Lung (tissue), 12 donors: Measurements from ENCODE around the gene RGS12. TPM values are rescaled to one million over a fixed set of nuclear protein-coding genes. Genes with fewer than 3 reads are reported as not detected.

ENCODE experiments used
- ATAC-seq: fragments of 200-7000 bp; cut with Tn5 transposase; one replicate; pipeline ENCODE4 v1.9.1; 2020; ENCODE audit warnings: moderate number of reproducible peaks; ENCODE audit not compliant: insufficient read depth, low FRiP score
- DNase-seq, 3 donors: peaks; one replicate each; pipeline ENCODE4 v3.0.0-alpha.2; 2013 to 2017
- H3K27ac ChIP-seq, 2 donors: one replicate each; pipeline ENCODE4 v1.5.1; 2013; ENCODE audit warnings: mild to moderate bottlenecking in 2 of 2, moderate library complexity in 2 of 2, control low read depth in 1 of 2, inconsistent platforms in 1 of 2, low read depth in 1 of 2, low read length in 1 of 2
- H3K27me3 ChIP-seq, 3 donors: one replicate each; pipeline ENCODE4 v1.5.1; 2013; ENCODE audit warnings: low read length in 2 of 3; ENCODE audit not compliant: control insufficient read depth in 3 of 3, insufficient read depth in 3 of 3
- H3K36me3 ChIP-seq, 4 donors: one replicate each; pipeline ENCODE4 v1.5.1; 2013; ENCODE audit warnings: low read length in 4 of 4, mild to moderate bottlenecking in 1 of 4, moderate library complexity in 1 of 4; ENCODE audit not compliant: control insufficient read depth in 4 of 4, insufficient read depth in 4 of 4
- H3K4me1 ChIP-seq, 5 donors: one replicate each; pipeline ENCODE4 v1.5.1; 2013; ENCODE audit warnings: low read length in 5 of 5, mild to moderate bottlenecking in 2 of 5, moderate library complexity in 1 of 5; ENCODE audit not compliant: control insufficient read depth in 5 of 5, insufficient read depth in 5 of 5
- H3K4me3 ChIP-seq: one replicate; pipeline ENCODE4 v1.5.1; 2013; ENCODE audit warnings: mild to moderate bottlenecking, control low read depth, moderate library complexity
- H3K9ac ChIP-seq, 2 donors: one replicate each; pipeline ENCODE4 v1.5.1; 2013; ENCODE audit warnings: low read length in 2 of 2, control low read depth in 1 of 2; ENCODE audit not compliant: insufficient read depth in 1 of 2
- H3K9me3 ChIP-seq, 4 donors: one replicate each; pipeline ENCODE4 v1.5.1; 2013; ENCODE audit warnings: low read length in 3 of 4, mild to moderate bottlenecking in 1 of 4, moderate library complexity in 1 of 4; ENCODE audit not compliant: control insufficient read depth in 4 of 4, insufficient read depth in 3 of 4
- WGBS, 2 donors: extraction: QIAGEN DNeasy Blood & Tissue Kit; methylation state at CpG; one replicate each; pipeline ENCODE4 v1.1.7; 2013; 5-methylcytosine and 5-hydroxymethylcytosine counted together
- polyA plus RNA-seq, 2 donors: library from polyadenylated mRNA; stranded (reverse); fragments of 200-250 nt; gene quantifications; one replicate each; pipeline ENCODE4 v1.2.1, GENCODE V29; 2013
- total RNA-seq, 2 donors: library from RNA; depleted of rRNA in 1 of 2; stranded (reverse); fragments of >200 nt in 1 of 2; gene quantifications; one replicate each; pipeline ENCODE4 v1.2.1, GENCODE V29; 2014 to 2021
- TF ChIP-seq, protein P1 (sequence below): IDR thresholded peaks from 2 replicates; pipeline ENCODE4 v1.5.1; 2012; ENCODE audit warnings: mild to moderate bottlenecking; ENCODE audit errors: control extremely low read depth, extremely low read depth
- donor health status: control.
- donor health status: control.
- donor health status: Bipolar disorder and iron deficiency.
- donor health status: healthy.
- donor health status: DM: yes; HTN: yes; CAD: no.

The RGS12 gene
- total and polyA plus RNA-seq, 4 donors: 15.4 to 76.6 (median 44.9) TPM

DNA sequence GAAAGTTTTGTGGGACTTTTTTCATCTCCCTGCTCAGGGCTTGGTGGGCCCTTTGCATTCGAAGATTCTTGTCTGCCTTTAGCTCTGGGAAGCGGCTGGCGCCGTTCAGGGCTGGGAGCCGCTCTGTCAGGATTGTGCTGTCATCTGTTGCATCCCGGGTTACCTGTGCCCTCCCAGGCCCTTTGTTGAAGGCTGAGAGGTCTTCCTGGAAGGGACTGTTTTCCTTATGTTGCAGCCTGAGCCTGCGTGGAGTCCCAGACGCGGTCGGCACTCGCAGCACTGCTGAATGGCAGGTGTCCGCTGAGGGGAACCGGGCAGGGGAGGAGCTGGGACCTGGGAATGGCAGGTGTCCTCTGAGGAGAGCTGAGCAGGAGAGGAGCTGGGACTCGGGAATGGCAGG lies 15.9 kb downstream of the RGS12 start:
- no peak for ATAC-seq
- 84 to 92% methylated on average over 13 to 14 of the region's 14 CpGs for WGBS, 2 donors
- Histone ChIP-seq H3K27me3 (no peaks in the 10 kb centered on the region), H3K9me3 (no peaks in the 10 kb centered on the region), H3K4me3 (no peak overlapping the region), H3K27ac (no peak overlapping the region), H3K9ac (no peak overlapping the region), H3K4me1 (peaks cover 6 to 30% (median 27%) of the 10 kb centered on the region in 5 donors), H3K36me3 (peaks cover 0 to 2% (median 0%) of the 10 kb centered on the region in 4 donors)
- DNase-seq: no peak
- TF ChIP-seq, protein P1, sequence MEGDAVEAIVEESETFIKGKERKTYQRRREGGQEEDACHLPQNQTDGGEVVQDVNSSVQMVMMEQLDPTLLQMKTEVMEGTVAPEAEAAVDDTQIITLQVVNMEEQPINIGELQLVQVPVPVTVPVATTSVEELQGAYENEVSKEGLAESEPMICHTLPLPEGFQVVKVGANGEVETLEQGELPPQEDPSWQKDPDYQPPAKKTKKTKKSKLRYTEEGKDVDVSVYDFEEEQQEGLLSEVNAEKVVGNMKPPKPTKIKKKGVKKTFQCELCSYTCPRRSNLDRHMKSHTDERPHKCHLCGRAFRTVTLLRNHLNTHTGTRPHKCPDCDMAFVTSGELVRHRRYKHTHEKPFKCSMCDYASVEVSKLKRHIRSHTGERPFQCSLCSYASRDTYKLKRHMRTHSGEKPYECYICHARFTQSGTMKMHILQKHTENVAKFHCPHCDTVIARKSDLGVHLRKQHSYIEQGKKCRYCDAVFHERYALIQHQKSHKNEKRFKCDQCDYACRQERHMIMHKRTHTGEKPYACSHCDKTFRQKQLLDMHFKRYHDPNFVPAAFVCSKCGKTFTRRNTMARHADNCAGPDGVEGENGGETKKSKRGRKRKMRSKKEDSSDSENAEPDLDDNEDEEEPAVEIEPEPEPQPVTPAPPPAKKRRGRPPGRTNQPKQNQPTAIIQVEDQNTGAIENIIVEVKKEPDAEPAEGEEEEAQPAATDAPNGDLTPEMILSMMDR: no peak

DNA sequence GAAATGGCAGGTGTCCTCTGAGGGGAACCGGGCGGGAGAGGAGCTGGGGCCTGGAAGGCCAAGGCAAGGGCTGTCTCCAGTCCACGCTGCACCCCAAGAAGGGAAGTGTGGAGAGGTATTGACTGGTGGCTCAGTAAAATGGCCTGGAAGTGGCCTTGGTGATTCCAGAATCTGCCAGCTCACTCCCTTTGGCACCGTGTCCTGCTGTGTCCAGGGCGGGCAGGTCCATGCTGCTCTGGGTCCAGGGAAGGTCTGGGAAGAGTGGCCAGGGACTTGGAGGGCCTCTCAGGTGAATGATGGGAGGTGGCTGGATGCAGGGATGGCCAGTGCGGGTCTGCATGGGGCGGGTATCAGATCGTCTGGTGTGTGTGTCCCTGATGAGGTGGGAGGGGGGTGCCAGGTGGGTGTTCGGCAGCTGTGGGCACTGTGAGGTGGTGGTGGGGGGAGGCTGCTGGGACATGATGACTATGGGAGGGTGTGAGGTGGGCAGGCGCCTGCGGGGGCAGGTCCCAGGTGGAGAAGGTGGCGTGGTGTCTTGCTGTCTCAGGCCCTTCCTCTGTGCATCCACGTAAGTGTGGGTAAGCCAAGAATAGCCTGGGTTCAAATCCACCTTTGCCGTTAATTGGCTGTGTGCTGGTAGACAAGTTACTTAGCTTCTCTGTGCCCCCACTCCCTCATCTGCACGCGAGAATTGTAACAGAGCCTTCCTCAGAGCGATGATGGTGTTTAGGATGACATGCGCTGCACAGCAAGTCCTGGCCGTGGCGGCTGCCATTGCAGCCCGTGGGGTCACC lies 17.7 kb downstream of the RGS12 start:
- H3K4me1 ChIP-seq: peaks cover 0 to 22% (median 12%) of the 10 kb centered on the region in 5 donors
- no peak overlapping the region for H3K4me3 ChIP-seq
- H3K9me3 ChIP-seq: no peaks in the 10 kb centered on the region
- TF ChIP-seq, protein P1: no peak
- H3K9ac ChIP-seq: no peak overlapping the region
- WGBS, 2 donors: 94 to 97% methylated on average over 20 to 21 of the region's 21 CpGs
- no peaks in the 10 kb centered on the region for H3K27me3 ChIP-seq
- peaks cover 0 to 2% (median 0%) of the 10 kb centered on the region in 4 donors for H3K36me3 ChIP-seq
- ATAC-seq (no peak), DNase-seq (peak in 1 of 3 donors; percentile 3)
- H3K27ac ChIP-seq: no peak overlapping the region

DNA sequence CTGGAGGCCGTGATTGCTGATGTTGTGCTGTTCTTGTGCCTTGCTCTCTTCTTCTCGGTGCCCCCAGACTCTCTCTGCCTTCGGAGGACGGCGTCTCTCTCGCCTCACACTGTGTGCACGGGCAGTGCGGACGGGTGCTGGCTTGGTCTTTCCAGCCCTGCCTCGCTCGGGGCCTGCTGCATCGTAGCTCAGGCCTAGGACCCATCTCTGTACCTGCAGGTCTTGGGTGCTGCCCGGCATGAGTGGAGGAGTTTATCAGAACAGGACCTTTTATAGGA lies 18.2 kb downstream of the RGS12 start:
- WGBS, 2 donors: 95 to 97% methylated on average over 13 of the region's 13 CpGs
- Histone ChIP-seq H3K27ac (no peak overlapping the region), H3K9me3 (no peaks in the 10 kb centered on the region), H3K4me1 (peaks cover 0 to 19% (median 7%) of the 10 kb centered on the region in 5 donors), H3K36me3 (peaks cover 0 to 2% (median 0%) of the 10 kb centered on the region in 4 donors), H3K27me3 (no peaks in the 10 kb centered on the region), H3K4me3 (no peak overlapping the region), H3K9ac (no peak overlapping the region)
- peak in 1 of 3 donors; percentile 4 for DNase-seq
- TF ChIP-seq, protein P1: no peak
- no peak for ATAC-seq
